ENCODE results near the gene AKT1S1. TPM values are rescaled to one million over a fixed set of nuclear protein-coding genes. Genes with fewer than 3 reads are reported as not detected.
A peak's percentile ranks its signal among the peaks of the same experiment; 100 is the strongest.

Gene AKT1S1
- polyA plus RNA-seq, 6 donors from 2014 or later, result 1.5 to 6.0 (median 3.2) TPM

GRCh38 chr19:49856574-49857021, 20.6 kb downstream of the AKT1S1 start:
- Mint-ChIP-seq H3K27ac (peak overlapping the region in 1 of 6 donors; percentile 38), H3K4me3 (peak overlapping the region in 1 of 8 donors; percentile 24), H3K27me3 (no peaks in the 10 kb centered on the region), H3K36me3 (no peaks in the 10 kb centered on the region), H3K9me3 (no peaks in the 10 kb centered on the region), H3K4me1 (peaks cover 18 to 23% (median 19%) of the 10 kb centered on the region in 3 donors)
- no peak for ATAC-seq (ENCODE audit: low read depth in 2 of 2)
- no peak for DNase-seq

GRCh38 chr19:49855676-49856573, 21.2 kb downstream of the AKT1S1 start:
- H3K4me3 Mint-ChIP-seq, result peak overlapping the region in 2 of 8 donors; percentile 24 to 60
- no peaks in the 10 kb centered on the region for H3K36me3 Mint-ChIP-seq
- H3K27ac Mint-ChIP-seq, result peak overlapping the region in 2 of 6 donors; percentile 38 to 39
- peaks cover 18 to 23% (median 19%) of the 10 kb centered on the region in 3 donors for H3K4me1 Mint-ChIP-seq
- no peak for DNase-seq
- H3K27me3 Mint-ChIP-seq, result no peaks in the 10 kb centered on the region
- no peaks in the 10 kb centered on the region for H3K9me3 Mint-ChIP-seq
- ATAC-seq (ENCODE audit: low read depth in 2 of 2), result no peak

- Mint-ChIP-seq H3K9me3 (no peaks in the 10 kb centered on the region), H3K4me3 (peak overlapping the region in 2 of 8 donors; percentile 2 to 60), H3K4me1 (peaks cover 18 to 24% (median 21%) of the 10 kb centered on the region in 3 donors), H3K27ac (peak overlapping the region in 1 of 6 donors; percentile 39), H3K36me3 (no peaks in the 10 kb centered on the region), H3K27me3 (no peaks in the 10 kb centered on the region)
- ATAC-seq (ENCODE audit: low read depth in 2 of 2), result no peak
- no peak for DNase-seq
These were observed 21.9 kb downstream of the AKT1S1 start for GRCh38 chr19:49855277-49855675.

- Mint-ChIP-seq H3K4me1 (peaks cover 25 to 31% (median 27%) of the 10 kb centered on the region in 3 donors), H3K4me3 (no peak overlapping the region), H3K36me3 (no peaks in the 10 kb centered on the region), H3K27me3 (no peaks in the 10 kb centered on the region), H3K27ac (peak overlapping the region in 1 of 6 donors; percentile 45), H3K9me3 (no peaks in the 10 kb centered on the region)
- DNase-seq, result no peak
- ATAC-seq (ENCODE audit: low read depth in 2 of 2), result no peak
These were observed 22.5 kb downstream of the AKT1S1 start for GRCh38 chr19:49854378-49855263.

GRCh38 chr19:49853852-49854377, 23.2 kb downstream of the AKT1S1 start:
- Mint-ChIP-seq H3K36me3 (no peaks in the 10 kb centered on the region), H3K4me3 (peak overlapping the region in 5 of 8 donors; percentile 22 to 94 (median 54)), H3K27ac (peak overlapping the region in 4 of 6 donors; percentile 45 to 81 (median 54)), H3K27me3 (no peaks in the 10 kb centered on the region), H3K4me1 (peaks cover 31 to 37% (median 31%) of the 10 kb centered on the region in 3 donors), H3K9me3 (peaks cover 0 to 4% (median 0%) of the 10 kb centered on the region in 7 donors)
- DNase-seq, result no peak
- no peak for ATAC-seq (ENCODE audit: low read depth in 2 of 2)

- ATAC-seq (ENCODE audit: low read depth in 2 of 2) (no peak), DNase-seq (no peak)
- Mint-ChIP-seq H3K36me3 (no peaks in the 10 kb centered on the region), H3K4me1 (peaks cover 31 to 47% (median 32%) of the 10 kb centered on the region in 3 donors), H3K27ac (peak overlapping the region in 5 of 6 donors; percentile 76 to 89 (median 88)), H3K27me3 (no peaks in the 10 kb centered on the region), H3K9me3 (peaks cover 0 to 5% (median 0%) of the 10 kb centered on the region in 7 donors), H3K4me3 (peak overlapping the region; percentile 69 to 94 (median 86))
These were observed 24.5 kb downstream of the AKT1S1 start for GRCh38 chr19:49852631-49853126.

- peaks cover 31 to 52% (median 33%) of the 10 kb centered on the region in 3 donors for H3K4me1 Mint-ChIP-seq
- no peak for DNase-seq
- ATAC-seq (ENCODE audit: low read depth in 2 of 2), result peak; percentile 18 to 19
- no peaks in the 10 kb centered on the region for H3K36me3 Mint-ChIP-seq
- H3K27ac Mint-ChIP-seq, result peak overlapping the region in 5 of 6 donors; percentile 10 to 89 (median 88)
- peak overlapping the region; percentile 69 to 94 (median 86) for H3K4me3 Mint-ChIP-seq
- H3K9me3 Mint-ChIP-seq, result peaks cover 0 to 5% (median 0%) of the 10 kb centered on the region in 7 donors
- H3K27me3 Mint-ChIP-seq, result no peaks in the 10 kb centered on the region
These were observed 25.5 kb downstream of the AKT1S1 start for GRCh38 chr19:49851456-49852259.

- Mint-ChIP-seq H3K4me1 (peaks cover 30 to 60% (median 39%) of the 10 kb centered on the region in 3 donors), H3K36me3 (no peaks in the 10 kb centered on the region), H3K27ac (peak within 1 kb of the TSS; percentile 89 to 99 (median 97)), H3K27me3 (no peaks in the 10 kb centered on the region), H3K9me3 (peaks cover 0 to 5% (median 0%) of the 10 kb centered on the region in 7 donors), H3K4me3 (peak within 1 kb of the TSS; percentile 85 to 98 (median 93))
- ATAC-seq (ENCODE audit: low read depth in 2 of 2) (peak; percentile 82 to 86), DNase-seq (peak; percentile 88)
These were observed 26.4 kb downstream of the AKT1S1 start, which contains the start of gene PTOV1 for GRCh38 chr19:49850487-49851342. TSS of gene PTOV1 (plus strand) at chr19:49851159.

- ATAC-seq (ENCODE audit: low read depth in 2 of 2), result no peak
- Mint-ChIP-seq H3K4me3 (peak overlapping the region; percentile 85 to 98 (median 93)), H3K36me3 (no peaks in the 10 kb centered on the region), H3K27me3 (no peaks in the 10 kb centered on the region), H3K9me3 (peaks cover 0 to 5% (median 0%) of the 10 kb centered on the region in 7 donors), H3K4me1 (peaks cover 27 to 64% (median 44%) of the 10 kb centered on the region in 3 donors), H3K27ac (peak overlapping the region in 5 of 6 donors; percentile 87 to 99 (median 97))
- no peak for DNase-seq
These were observed 27.0 kb downstream of the AKT1S1 start for GRCh38 chr19:49850221-49850486.

GRCh38 chr19:49849433-49850220, 27.5 kb downstream of the AKT1S1 start:
- Mint-ChIP-seq H3K4me1 (peaks cover 31 to 69% (median 50%) of the 10 kb centered on the region in 3 donors), H3K4me3 (peak overlapping the region; percentile 85 to 98 (median 93)), H3K36me3 (no peaks in the 10 kb centered on the region), H3K27me3 (no peaks in the 10 kb centered on the region), H3K27ac (peak overlapping the region in 2 of 6 donors; percentile 29 to 91), H3K9me3 (peaks cover 0 to 5% (median 0%) of the 10 kb centered on the region in 7 donors)
- DNase-seq (no peak), ATAC-seq (ENCODE audit: low read depth in 2 of 2) (no peak)

- Mint-ChIP-seq H3K9me3 (peaks cover 0 to 5% (median 0%) of the 10 kb centered on the region in 7 donors), H3K27ac (peak overlapping the region in 2 of 6 donors; percentile 72 to 74), H3K4me1 (peaks cover 31 to 75% (median 55%) of the 10 kb centered on the region in 3 donors), H3K4me3 (peak overlapping the region; percentile 41 to 97 (median 71)), H3K36me3 (no peaks in the 10 kb centered on the region), H3K27me3 (no peaks in the 10 kb centered on the region)
- no peak for DNase-seq
- ATAC-seq (ENCODE audit: low read depth in 2 of 2), result no peak
These were observed 28.2 kb downstream of the AKT1S1 start for GRCh38 chr19:49848938-49849337.
